Immature natural killer cell (primary cell): ENCODE measurements around the gene SERPINC1. TPM values are rescaled to one million over a fixed set of nuclear protein-coding genes. Genes with fewer than 3 reads are reported as not detected.

Experiments used
- polyA plus RNA-seq, 3 donors: library from polyadenylated mRNA; unstranded; fragments of 300-500 nt; fragmentation: Illumina TruSeq; gene quantifications; one replicate each; pipeline ENCODE4 v1.2.3, GENCODE V29; 2021

SERPINC1 gene
- polyA plus RNA-seq, 3 donors from 2014 or later: 0.62 TPM; not detected in 2

Other genes starting within 250 kb of the SERPINC1 start
- not detected for gene ANKRD45, start 247.5 kb downstream of the SERPINC1 start, polyA plus RNA-seq
- 10 to 100 TPM; 13.2 to 19.3 (median 16.6) TPM for gene KLHL20, start 202.3 kb downstream of the SERPINC1 start, polyA plus RNA-seq
- 10 to 100 TPM in 1 of 3 donors, 1 to 10 TPM in 2; 4.6 to 10.4 (median 9.1) TPM for gene DARS2, start 92.7 kb downstream of the SERPINC1 start, polyA plus RNA-seq
- gene CENPL, start 92.4 kb downstream of the SERPINC1 start, polyA plus RNA-seq: 10 to 100 TPM in 1 of 3 donors, 1 to 10 TPM in 2; 7.1 to 10.5 (median 9.4) TPM
- gene GAS5, start 49.3 kb downstream of the SERPINC1 start, polyA plus RNA-seq: 100 to 1,000 TPM in 2 of 3 donors, 10 to 100 TPM in 1; 88.2 to 158 (median 153) TPM
- 1 to 10 TPM; 2.9 to 4.3 (median 3.1) TPM for gene ZBTB37, start 48.9 kb downstream of the SERPINC1 start, polyA plus RNA-seq
- gene RC3H1, start 105.0 kb upstream of the SERPINC1 start, polyA plus RNA-seq: 10 to 100 TPM in 1 of 3 donors, 1 to 10 TPM in 2; 3.9 to 10.4 (median 5.7) TPM
- gene RABGAP1L, start 242.2 kb upstream of the SERPINC1 start, polyA plus RNA-seq: 100 to 1,000 TPM in 1 of 3 donors, 10 to 100 TPM in 2; 80.2 to 114 (median 86.8) TPM